Measurements from ENCODE around the gene DDAH2.

GRCh38 chr6:31692353-31692752 lies 36.7 kb downstream of the DDAH2 start:
- TF ChIP-seq, protein P1, sequence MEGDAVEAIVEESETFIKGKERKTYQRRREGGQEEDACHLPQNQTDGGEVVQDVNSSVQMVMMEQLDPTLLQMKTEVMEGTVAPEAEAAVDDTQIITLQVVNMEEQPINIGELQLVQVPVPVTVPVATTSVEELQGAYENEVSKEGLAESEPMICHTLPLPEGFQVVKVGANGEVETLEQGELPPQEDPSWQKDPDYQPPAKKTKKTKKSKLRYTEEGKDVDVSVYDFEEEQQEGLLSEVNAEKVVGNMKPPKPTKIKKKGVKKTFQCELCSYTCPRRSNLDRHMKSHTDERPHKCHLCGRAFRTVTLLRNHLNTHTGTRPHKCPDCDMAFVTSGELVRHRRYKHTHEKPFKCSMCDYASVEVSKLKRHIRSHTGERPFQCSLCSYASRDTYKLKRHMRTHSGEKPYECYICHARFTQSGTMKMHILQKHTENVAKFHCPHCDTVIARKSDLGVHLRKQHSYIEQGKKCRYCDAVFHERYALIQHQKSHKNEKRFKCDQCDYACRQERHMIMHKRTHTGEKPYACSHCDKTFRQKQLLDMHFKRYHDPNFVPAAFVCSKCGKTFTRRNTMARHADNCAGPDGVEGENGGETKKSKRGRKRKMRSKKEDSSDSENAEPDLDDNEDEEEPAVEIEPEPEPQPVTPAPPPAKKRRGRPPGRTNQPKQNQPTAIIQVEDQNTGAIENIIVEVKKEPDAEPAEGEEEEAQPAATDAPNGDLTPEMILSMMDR (IDR thresholded peaks at IDR 0.05; ENCODE audit: low read depth, low read length) = no peak
- TF ChIP-seq POLR2A (IDR thresholded peaks at IDR 0.05; ENCODE audit: extremely low read depth, insufficient read length) = no peak
- TF ChIP-seq, protein P2, sequence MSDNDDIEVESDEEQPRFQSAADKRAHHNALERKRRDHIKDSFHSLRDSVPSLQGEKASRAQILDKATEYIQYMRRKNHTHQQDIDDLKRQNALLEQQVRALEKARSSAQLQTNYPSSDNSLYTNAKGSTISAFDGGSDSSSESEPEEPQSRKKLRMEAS (IDR thresholded peaks at IDR 0.05; ENCODE audit: low read depth, low read length) = no peak
- no peak for TF ChIP-seq MYC (IDR thresholded peaks at IDR 0.05; ENCODE audit: low read depth, low read length)
